Measurements from ENCODE around the gene CST5.

DNA sequence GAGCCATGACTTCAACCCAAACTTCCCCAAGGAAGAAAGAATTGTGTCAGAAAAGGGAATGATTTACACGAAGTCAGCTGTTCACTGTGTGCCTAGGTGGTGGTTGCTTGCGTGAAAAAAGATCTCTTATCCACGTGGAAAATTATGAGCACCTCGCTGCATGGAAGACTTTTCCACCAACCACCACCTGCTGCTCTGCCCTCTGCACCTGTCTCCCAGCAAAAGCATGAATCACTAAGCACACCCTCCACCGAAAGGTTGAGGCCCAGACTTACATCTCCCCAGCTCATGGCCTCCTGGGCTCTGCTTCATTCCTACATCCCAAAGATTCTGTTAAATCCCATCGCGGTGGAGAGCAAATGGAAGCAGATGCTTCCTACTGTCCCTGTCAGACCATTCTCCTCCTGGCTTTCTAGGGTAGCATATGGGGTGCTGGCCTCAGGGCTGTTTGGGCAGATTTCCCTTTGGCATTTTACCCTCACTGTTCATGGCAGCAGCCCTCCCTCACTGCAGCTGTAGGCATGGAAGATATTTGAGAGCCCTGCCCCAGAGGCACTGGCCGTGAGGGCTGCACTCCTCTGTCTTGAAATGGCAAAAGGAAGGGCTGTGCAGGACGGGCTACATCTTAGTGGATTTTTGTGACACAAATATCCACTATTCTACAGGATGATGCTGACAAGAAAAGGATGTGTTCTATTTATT, 37.6 kb upstream of the CST5 start:
- TF ChIP-seq, protein P1, sequence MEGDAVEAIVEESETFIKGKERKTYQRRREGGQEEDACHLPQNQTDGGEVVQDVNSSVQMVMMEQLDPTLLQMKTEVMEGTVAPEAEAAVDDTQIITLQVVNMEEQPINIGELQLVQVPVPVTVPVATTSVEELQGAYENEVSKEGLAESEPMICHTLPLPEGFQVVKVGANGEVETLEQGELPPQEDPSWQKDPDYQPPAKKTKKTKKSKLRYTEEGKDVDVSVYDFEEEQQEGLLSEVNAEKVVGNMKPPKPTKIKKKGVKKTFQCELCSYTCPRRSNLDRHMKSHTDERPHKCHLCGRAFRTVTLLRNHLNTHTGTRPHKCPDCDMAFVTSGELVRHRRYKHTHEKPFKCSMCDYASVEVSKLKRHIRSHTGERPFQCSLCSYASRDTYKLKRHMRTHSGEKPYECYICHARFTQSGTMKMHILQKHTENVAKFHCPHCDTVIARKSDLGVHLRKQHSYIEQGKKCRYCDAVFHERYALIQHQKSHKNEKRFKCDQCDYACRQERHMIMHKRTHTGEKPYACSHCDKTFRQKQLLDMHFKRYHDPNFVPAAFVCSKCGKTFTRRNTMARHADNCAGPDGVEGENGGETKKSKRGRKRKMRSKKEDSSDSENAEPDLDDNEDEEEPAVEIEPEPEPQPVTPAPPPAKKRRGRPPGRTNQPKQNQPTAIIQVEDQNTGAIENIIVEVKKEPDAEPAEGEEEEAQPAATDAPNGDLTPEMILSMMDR (IDR thresholded peaks at IDR 0.05; ENCODE audit: insufficient read depth, low read depth, low read length), result no peak
- TF ChIP-seq EZH2 (IDR thresholded peaks at IDR 0.05; ENCODE audit: insufficient read depth, low read length), result no peak
